ENCODE results near the gene PACS1. TPM values are rescaled to one million over a fixed set of nuclear protein-coding genes. Genes with fewer than 3 reads are reported as not detected.
"Not testable (repeated sequence)": the region's sequence is repeated elsewhere in the genome, so short reads cannot be mapped to it uniquely, and the experiment has no call there.

The PACS1 gene
- total RNA-seq, 1 donor, result 31.5 TPM

DNA sequence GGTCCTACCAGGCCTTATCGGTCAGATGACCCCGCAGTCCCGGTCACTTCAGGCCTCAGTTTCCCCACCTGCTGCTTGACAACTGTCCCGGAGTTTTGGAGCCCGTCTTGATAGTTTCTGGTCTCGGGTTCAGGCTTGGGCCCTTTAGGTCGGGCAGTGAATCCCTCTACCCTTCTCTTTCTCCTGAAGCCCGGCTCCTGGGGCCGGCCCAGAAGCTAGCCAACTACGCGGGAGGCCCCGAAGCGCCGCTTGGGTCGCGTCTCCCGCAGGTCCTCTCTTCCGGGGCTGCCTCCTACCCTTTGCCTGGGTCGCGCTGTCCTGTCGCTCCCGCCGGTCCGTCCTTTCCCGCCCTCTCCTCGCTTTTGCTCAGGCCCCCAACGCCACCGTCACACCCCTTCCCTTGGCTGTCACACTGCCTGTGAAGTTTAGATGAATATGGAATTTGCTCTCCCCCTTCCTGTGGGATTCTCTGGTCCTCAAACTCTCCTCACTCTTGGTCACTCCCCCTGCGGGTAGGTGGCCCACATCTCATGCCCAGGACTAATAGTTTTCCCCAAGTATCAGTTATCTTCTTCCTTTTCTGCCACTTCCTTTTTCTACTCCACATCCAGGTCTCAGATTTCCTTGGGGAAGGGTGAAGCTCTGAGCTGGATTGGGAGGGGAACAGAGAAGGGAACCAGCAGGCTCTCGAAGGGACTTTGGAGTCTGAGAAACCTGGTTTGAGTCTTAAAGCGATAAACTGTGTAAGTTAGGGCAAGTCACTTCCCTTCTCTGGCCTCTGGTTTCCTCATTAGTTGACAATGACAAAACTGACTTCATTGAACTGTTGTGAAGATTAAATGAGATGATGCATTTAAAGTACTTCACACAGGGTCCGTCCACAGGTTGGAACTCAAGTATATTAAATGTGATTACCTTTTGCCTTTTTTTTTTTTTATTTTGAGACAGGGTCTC lies 199.2 kb downstream of the PACS1 start:
- peak; percentile 41 for DNase-seq (ENCODE audit: low read depth)
- TF ChIP-seq, protein P1, sequence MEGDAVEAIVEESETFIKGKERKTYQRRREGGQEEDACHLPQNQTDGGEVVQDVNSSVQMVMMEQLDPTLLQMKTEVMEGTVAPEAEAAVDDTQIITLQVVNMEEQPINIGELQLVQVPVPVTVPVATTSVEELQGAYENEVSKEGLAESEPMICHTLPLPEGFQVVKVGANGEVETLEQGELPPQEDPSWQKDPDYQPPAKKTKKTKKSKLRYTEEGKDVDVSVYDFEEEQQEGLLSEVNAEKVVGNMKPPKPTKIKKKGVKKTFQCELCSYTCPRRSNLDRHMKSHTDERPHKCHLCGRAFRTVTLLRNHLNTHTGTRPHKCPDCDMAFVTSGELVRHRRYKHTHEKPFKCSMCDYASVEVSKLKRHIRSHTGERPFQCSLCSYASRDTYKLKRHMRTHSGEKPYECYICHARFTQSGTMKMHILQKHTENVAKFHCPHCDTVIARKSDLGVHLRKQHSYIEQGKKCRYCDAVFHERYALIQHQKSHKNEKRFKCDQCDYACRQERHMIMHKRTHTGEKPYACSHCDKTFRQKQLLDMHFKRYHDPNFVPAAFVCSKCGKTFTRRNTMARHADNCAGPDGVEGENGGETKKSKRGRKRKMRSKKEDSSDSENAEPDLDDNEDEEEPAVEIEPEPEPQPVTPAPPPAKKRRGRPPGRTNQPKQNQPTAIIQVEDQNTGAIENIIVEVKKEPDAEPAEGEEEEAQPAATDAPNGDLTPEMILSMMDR (IDR thresholded peaks at IDR 0.05; ENCODE audit: insufficient read depth, low read length), result peak; percentile 50
- H3K4me3 ChIP-seq (ENCODE audit: low read depth, low read length), result peak overlapping the region; percentile 99

DNA sequence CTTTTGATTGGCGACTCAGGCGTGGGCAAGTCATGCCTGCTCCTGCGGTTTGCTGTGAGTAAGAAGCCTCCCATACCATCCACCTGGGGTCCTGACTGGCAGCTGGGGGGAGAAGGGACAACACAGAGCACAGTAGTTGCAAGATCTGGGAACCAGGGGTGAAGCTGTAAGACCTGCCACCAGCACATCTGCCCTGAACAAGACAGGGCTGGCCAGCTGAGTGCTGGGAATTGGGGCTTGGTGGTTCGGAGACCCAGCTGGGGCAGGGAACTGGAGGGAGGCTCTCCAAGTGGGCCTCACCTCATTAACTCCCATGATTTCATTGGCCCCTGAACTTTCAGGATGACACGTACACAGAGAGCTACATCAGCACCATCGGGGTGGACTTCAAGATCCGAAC lies 201.7 kb downstream of the PACS1 start:
- DNase-seq (ENCODE audit: low read depth), result no peak
- TF ChIP-seq, protein P1 (IDR thresholded peaks at IDR 0.05; ENCODE audit: insufficient read depth, low read length), result no peak

DNA sequence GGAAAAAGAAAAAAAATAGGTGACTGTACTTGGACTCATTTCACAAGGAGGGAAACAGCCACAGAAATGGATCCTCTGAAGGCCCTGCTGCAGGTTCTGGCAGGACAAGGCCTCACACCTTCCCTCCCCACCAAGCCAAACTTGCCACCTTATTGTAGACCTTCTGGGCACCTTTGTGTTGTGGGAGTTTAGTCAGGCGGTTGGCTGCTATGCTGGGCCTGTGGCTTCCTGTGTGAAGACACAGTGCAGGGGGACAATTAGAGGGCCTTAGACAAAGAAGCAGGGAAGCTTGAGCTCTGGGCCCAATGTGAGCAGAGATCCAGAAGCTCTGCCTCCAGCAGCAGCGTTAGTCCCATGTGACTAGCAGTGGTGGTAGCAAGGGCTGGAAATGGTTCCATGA lies 202.5 kb downstream of the PACS1 start:
- TF ChIP-seq, protein P1 (IDR thresholded peaks at IDR 0.05; ENCODE audit: insufficient read depth, low read length), result no peak
- DNase-seq (ENCODE audit: low read depth), result no peak
- H3K4me3 ChIP-seq (ENCODE audit: low read depth, low read length), result no peak overlapping the region

More for the DNA sequence above, 201.7 kb downstream of the PACS1 start:
- H3K4me3 ChIP-seq (ENCODE audit: low read depth, low read length), result no peak overlapping the region

DNA sequence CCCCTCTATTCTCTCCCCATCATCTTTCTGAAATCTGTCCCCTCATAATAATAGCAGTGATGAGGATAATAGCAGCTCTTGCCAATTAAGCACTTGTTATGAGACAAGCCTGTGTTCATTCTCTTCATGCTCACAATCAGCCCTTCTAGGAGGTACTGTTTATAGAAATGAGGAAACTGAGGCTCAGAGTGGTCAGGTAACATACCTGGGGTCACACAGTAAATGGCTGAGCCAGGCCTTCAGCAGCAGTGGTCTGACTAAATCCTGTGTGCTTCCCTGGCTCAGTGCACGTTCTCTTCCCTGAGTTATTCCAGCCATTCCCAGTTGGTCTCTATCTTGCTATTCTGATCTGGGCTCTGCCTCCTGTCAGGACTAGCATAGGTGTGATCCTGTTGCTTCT lies 204.1 kb downstream of the PACS1 start:
- TF ChIP-seq, protein P1 (IDR thresholded peaks at IDR 0.05; ENCODE audit: insufficient read depth, low read length), result no peak
- H3K4me3 ChIP-seq (ENCODE audit: low read depth, low read length), result no peak overlapping the region
- DNase-seq (ENCODE audit: low read depth), result no peak

DNA sequence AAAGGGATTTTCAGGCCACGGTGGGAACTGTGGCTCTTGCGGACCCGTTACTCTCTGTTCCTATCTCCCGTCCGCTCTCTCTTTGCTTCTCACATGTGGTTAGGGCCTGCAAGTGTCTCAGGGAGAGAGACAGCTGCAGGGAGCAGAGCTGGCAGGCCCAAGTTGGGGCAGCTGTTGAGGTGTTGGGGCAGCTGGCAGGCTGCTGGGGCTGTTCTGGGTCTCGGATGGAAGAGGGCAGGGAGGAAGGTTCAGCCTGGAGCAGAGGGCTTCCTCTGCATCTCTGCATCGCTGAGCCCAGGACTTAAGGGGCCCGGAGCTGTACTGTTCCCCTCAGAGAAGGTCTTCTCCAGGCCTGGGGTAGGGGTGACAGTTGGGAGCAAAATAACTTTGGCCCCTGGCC lies 205.3 kb downstream of the PACS1 start:
- DNase-seq (ENCODE audit: low read depth), result no peak
- TF ChIP-seq, protein P1 (IDR thresholded peaks at IDR 0.05; ENCODE audit: insufficient read depth, low read length), result no peak
- no peak overlapping the region for H3K4me3 ChIP-seq (ENCODE audit: low read depth, low read length)

DNA sequence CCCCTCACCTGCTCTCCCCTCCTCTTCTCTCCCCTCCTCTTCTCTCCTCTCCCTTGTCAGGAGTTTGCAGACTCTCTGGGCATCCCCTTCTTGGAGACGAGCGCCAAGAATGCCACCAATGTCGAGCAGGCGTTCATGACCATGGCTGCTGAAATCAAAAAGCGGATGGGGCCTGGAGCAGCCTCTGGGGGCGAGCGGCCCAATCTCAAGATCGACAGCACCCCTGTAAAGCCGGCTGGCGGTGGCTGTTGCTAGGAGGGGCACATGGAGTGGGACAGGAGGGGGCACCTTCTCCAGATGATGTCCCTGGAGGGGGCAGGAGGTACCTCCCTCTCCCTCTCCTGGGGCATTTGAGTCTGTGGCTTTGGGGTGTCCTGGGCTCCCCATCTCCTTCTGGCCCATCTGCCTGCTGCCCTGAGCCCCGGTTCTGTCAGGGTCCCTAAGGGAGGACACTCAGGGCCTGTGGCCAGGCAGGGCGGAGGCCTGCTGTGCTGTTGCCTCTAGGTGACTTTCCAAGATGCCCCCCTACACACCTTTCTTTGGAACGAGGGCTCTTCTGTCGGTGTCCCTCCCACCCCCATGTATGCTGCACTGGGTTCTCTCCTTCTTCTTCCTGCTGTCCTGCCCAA lies 206.0 kb downstream of the PACS1 start:
- no peak for DNase-seq (ENCODE audit: low read depth)
- H3K4me3 ChIP-seq (ENCODE audit: low read depth, low read length), result no peak overlapping the region
- TF ChIP-seq, protein P1 (IDR thresholded peaks at IDR 0.05; ENCODE audit: insufficient read depth, low read length), result no peak

DNA sequence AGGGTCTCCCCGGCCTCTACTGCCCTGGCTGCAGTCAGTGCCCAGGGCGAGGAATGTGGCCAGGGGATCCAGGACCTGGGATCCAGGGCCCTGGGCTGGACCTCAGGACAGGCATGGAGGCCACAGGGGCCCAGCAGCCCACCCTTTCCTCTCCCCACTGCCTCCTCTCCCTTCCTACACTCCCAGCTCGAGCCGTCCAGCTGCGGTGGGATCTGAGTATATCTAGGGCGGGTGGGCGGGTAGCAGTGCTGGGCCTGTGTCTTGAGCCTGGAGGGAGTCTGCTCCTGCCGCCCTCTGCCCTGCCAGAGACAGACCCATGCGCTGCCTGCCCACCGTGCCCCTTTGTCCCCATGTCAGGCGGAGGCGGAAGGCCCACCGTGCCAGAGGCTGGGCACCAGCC lies 206.5 kb downstream of the PACS1 start:
- not testable (repeated sequence) for H3K4me3 ChIP-seq (ENCODE audit: low read depth, low read length); DNase-seq (ENCODE audit: low read depth)

DNA sequence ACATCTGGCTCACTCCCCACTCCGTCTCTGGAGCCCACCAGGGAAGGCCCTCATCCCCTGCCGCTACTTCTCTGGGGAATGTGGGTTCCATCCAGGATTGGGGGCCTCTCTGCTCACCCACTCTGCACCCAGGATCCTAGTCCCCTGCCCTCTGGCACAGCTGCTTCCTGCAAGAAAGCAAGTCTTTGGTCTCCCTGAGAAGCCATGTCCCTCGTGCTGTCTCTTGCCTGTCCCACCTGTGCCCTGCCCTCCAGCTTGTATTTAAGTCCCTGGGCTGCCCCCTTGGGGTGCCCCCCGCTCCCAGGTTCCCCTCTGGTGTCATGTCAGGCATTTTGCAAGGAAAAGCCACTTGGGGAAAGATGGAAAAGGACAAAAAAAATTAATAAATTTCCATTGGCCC lies 207.0 kb downstream of the PACS1 start:
- not testable (repeated sequence) for DNase-seq (ENCODE audit: low read depth)

More for the DNA sequence above, 207.0 kb downstream of the PACS1 start:
- H3K4me3 ChIP-seq (ENCODE audit: low read depth, low read length), result not testable (repeated sequence)

Measured in fibroblast of the aortic adventitia (primary cell).